Ectodermal cell (in vitro differentiated cells): ENCODE data around the gene NADK.
A peak's percentile ranks its signal among the peaks of the same experiment; 100 is the strongest.
"Not testable (repeated sequence)": the region's sequence is repeated elsewhere in the genome, so short reads cannot be mapped to it uniquely, and the experiment has no call there.

ENCODE experiments used
- H3K27ac ChIP-seq: 2 replicates; pipeline ENCODE4 v1.7.0; 2013; ENCODE audit warnings: mild to moderate bottlenecking, low read depth, low read length; ENCODE audit not compliant: insufficient read depth, poor library complexity, severe bottlenecking
- H3K27me3 ChIP-seq: 2 replicates; pipeline ENCODE4 v1.7.0; 2013; ENCODE audit warnings: mild to moderate bottlenecking, low read length; ENCODE audit not compliant: insufficient read depth, control insufficient read depth, poor library complexity, severe bottlenecking
- H3K36me3 ChIP-seq: one replicate; pipeline ENCODE4 v1.7.0; 2013; ENCODE audit warnings: low read length; ENCODE audit not compliant: control insufficient read depth, insufficient read depth
- H3K4me1 ChIP-seq: one replicate; pipeline ENCODE4 v1.7.0; 2013; ENCODE audit warnings: low read length; ENCODE audit not compliant: control insufficient read depth, insufficient read depth
- H3K4me3 ChIP-seq: 2 replicates; pipeline ENCODE4 v1.7.0; 2013; ENCODE audit warnings: low read depth, low read length, control low read depth; ENCODE audit not compliant: insufficient read depth
- H3K9me3 ChIP-seq: 2 replicates; pipeline ENCODE4 v1.7.0; 2013; ENCODE audit warnings: mild to moderate bottlenecking, low read length, moderate library complexity; ENCODE audit not compliant: control insufficient read depth
- WGBS, 2 experiments: methylation state at CpG; one replicate each; pipeline ENCODE4 v1.1.7; 2013; ENCODE audit warnings: missing lambda C conversion rate in 2 of 2; 5-methylcytosine and 5-hydroxymethylcytosine counted together

NADK gene

GRCh38 chr1:1728308-1729005, 49.8 kb downstream of the NADK start:
- not testable (repeated sequence) for H3K27ac ChIP-seq, H3K9me3 ChIP-seq, H3K4me3 ChIP-seq, H3K27me3 ChIP-seq, H3K4me1 ChIP-seq
- 91 to 94% methylated on average over 10 of the region's 14 CpGs for WGBS, 2 experiments
- H3K36me3 ChIP-seq = peaks cover 13% of the 10 kb centered on the region

- 93 to 96% methylated on average over 8 of the region's 12 CpGs for WGBS, 2 experiments
- not testable (repeated sequence) for H3K27me3 ChIP-seq, H3K27ac ChIP-seq, H3K4me3 ChIP-seq, H3K9me3 ChIP-seq, H3K36me3 ChIP-seq, H3K4me1 ChIP-seq
Observed at GRCh38 chr1:1727131-1727651, 51.1 kb downstream of the NADK start.

GRCh38 chr1:1726088-1726487, 52.2 kb downstream of the NADK start:
- not testable (repeated sequence) for H3K4me1 ChIP-seq, H3K4me3 ChIP-seq, H3K27ac ChIP-seq, H3K9me3 ChIP-seq, H3K36me3 ChIP-seq, H3K27me3 ChIP-seq
- WGBS, 2 experiments = 95 to 97% methylated on average over 17 of the region's 17 CpGs

- 0 to 1% methylated on average over 46 to 48 of the region's 78 CpGs for WGBS, 2 experiments
- not testable (repeated sequence) for H3K36me3 ChIP-seq
- peak within 1 kb of the TSS; percentile 64 for H3K4me3 ChIP-seq
Observed at GRCh38 chr1:1724035-1724864, 54.0 kb downstream of the NADK start, which contains the start of gene CDK11A. Gene CDK11A (minus strand): TSS chr1:1724357. CDS start chr1:1722818, 1,539 bp downstream.

DNA sequence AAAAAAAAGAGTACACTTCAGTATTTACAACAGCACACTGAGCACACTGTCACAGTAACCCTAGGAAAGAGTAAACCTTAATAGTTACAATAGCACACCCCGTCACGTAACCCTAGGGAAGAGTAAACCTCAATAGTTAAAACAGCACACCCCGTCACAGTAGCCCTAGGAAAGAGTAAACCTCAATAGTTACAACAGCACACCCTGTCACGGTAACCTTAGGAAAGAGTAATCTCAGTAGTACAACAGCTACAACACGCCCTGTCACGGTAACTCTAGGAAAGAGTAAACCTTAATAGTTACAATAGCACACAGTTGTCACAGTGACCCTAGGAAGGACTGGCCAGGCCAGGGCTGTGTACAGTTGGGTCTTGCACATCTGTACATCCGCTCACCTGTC, 57.1 kb downstream of the NADK start:
- no peaks in the 10 kb centered on the region for H3K9me3 ChIP-seq
- no peaks in the 10 kb centered on the region for H3K4me1 ChIP-seq
- no peak overlapping the region for H3K4me3 ChIP-seq
- WGBS, 2 experiments = 82 to 83% methylated on average over 7 of the region's 7 CpGs
- no peaks in the 10 kb centered on the region for H3K27me3 ChIP-seq
- H3K27ac ChIP-seq = no peak overlapping the region
- H3K36me3 ChIP-seq = peaks cover 6% of the 10 kb centered on the region

More at GRCh38 chr1:1724035-1724864, 54.0 kb downstream of the NADK start, which contains the start of gene CDK11A:
- H3K27me3 ChIP-seq, H3K9me3 ChIP-seq, H3K4me1 ChIP-seq: not testable (repeated sequence)
- H3K27ac ChIP-seq = peak within 1 kb of the TSS; percentile 89

GRCh38 chr1:1715109-1715883, 63.0 kb downstream of the NADK start:
- not testable (repeated sequence) for H3K9me3 ChIP-seq, H3K4me3 ChIP-seq, H3K27me3 ChIP-seq, H3K4me1 ChIP-seq, H3K36me3 ChIP-seq, H3K27ac ChIP-seq
- 93 to 96% methylated on average over 13 of the region's 18 CpGs for WGBS, 2 experiments

- H3K4me3 ChIP-seq, H3K9me3 ChIP-seq, H3K27me3 ChIP-seq, H3K36me3 ChIP-seq, H3K27ac ChIP-seq, H3K4me1 ChIP-seq: not testable (repeated sequence)
- WGBS, 2 experiments = 97 to 98% methylated on average over 12 to 13 of the region's 20 CpGs
Observed at GRCh38 chr1:1707897-1708296, 70.4 kb downstream of the NADK start.

DNA sequence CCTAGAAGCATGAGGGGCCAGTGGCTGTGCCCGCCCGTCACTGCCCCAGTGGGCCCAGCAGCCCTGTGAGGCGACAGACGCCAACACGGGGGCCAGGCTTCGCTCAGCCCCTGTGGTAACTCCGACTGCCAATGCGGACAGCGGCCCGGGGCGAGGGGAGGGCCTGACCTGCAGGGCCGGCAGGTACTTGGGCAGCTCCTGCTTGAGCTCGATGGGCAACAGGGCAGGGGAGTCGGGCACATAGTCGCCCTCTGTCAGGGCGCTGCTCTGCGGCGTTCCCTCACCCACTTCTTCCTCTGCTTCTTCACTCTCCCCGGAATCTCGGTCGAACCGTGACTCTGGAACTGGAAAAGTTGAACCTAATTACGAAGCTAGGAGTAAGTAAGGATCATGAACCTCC, 71.0 kb downstream of the NADK start:
- H3K27ac ChIP-seq, H3K27me3 ChIP-seq, H3K36me3 ChIP-seq, H3K4me1 ChIP-seq, H3K9me3 ChIP-seq, H3K4me3 ChIP-seq: not testable (repeated sequence)
- WGBS, 2 experiments = 93 to 98% methylated on average over 6 of the region's 23 CpGs

- H3K4me3 ChIP-seq, H3K9me3 ChIP-seq, H3K4me1 ChIP-seq, H3K36me3 ChIP-seq, H3K27me3 ChIP-seq, H3K27ac ChIP-seq: not testable (repeated sequence)
- WGBS, 2 experiments = no CpG with 5 or more reads among the region's 10 CpGs
Observed at GRCh38 chr1:1705623-1706022, 72.6 kb downstream of the NADK start.
